Thyroid gland (tissue), 4 donors: Measurements from ENCODE around the gene FHIT.

Experiments used
- CTCF ChIP-seq, 6 experiments: fragments of 200-600 bp in 3 of 6; fragments of 450-650 bp in 3 of 6; sonication (generic) in 3 of 6; IDR thresholded peaks; one replicate each; pipeline ENCODE4 v1.5.1; 2016 to 2019; ENCODE audit warnings: antibody characterized with exemption in 6 of 6, mild to moderate bottlenecking in 2 of 6, inconsistent platforms in 1 of 6, moderate library complexity in 1 of 6
- POLR2A ChIP-seq, 2 donors: fragments of 450-650 bp; IDR thresholded peaks; one replicate each; pipeline ENCODE4 v1.6.1; 2017; ENCODE audit warnings: antibody characterized with exemption in 2 of 2, mild to moderate bottlenecking in 2 of 2, moderate library complexity in 1 of 2

DNA sequence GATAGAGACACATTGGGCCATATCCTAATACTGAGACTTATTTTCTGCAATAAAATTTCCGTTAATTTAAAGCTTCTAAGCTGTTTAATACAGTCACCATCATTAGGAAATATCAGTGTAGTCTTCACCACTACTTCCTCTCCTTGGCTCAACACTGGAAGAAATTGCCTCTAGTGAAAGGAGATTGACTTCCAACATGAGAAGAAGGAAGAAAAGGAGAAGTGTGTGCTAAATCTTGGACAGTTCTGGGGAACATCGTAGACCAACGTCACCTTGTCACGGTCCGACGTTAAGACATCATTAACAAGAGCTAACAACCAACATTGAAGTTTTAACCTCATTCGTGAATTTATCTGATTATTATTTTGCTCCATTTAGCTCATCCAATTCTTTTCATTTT is 1214.4 kb downstream of the FHIT start:
- no peak for TF ChIP-seq CTCF (IDR thresholded peaks at IDR 0.05)
- TF ChIP-seq POLR2A (IDR thresholded peaks at IDR 0.05) = no peak
